Body of pancreas (tissue), 4 donors: ENCODE data around the gene FADS6.

Source experiments
- CTCF ChIP-seq, 7 experiments: fragments of 450-650 bp in 4 of 7; fragments of 200-600 bp in 3 of 7; sonication (generic) in 3 of 7; IDR thresholded peaks; one replicate each; pipeline ENCODE4 v1.5.1; 2016 to 2019; ENCODE audit warnings: antibody characterized with exemption in 7 of 7
- POLR2A ChIP-seq, 3 donors: fragments of 450-650 bp; IDR thresholded peaks; one replicate each; pipeline ENCODE4 v1.6.1; 2016; ENCODE audit warnings: antibody characterized with exemption in 3 of 3, mild to moderate bottlenecking in 2 of 3

- TF ChIP-seq CTCF (IDR thresholded peaks at IDR 0.05) (peak; percentile 65 to 94 (median 76)), POLR2A (IDR thresholded peaks at IDR 0.05) (no peak)
Observed at GRCh38 chr17:74923538-74924249, 30.3 kb upstream of the FADS6 start.
